ENCODE data around the gene MBD4. TPM values are rescaled to one million over a fixed set of nuclear protein-coding genes. Genes with fewer than 3 reads are reported as not detected.

The MBD4 gene
- total and polyA plus RNA-seq, 4 donors, result 16.7 to 49.8 (median 36.2) TPM

DNA sequence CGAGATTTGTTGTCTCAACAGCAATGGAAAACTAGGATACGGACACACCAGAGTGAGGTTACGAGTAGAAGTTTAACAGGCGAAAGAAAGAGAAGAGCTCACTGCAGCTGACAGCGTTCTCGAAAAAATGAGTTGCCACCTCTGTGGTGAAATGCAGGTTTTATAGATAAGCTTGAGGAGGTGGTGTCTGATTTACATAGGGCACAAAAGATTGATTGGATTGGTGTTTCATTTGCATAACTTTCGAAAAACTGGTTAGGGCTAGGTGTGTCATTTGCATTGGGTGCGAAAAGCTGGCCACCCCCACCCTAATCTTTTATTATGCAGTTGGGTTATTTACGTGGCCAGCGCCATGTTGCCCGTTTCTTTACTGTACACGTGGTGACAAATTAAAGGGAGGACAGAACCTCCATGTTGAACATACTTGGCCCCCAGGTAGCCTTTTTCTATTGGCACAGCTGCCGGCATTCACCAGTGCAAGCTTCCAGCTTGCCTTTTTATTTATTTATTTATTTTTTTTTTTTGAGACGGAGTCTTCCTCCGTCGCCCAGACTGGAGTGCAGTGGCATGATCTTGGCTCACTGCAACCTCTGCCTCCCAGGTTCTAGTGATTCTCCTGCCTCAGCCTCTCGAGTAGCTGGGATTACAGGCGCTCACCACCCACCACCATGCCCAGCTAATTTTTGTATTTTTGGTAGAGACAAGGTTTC is 8.6 kb upstream of the MBD4 start:
- peaks cover 2 to 17% (median 7%) of the 10 kb centered on the region in 4 donors for H3K36me3 ChIP-seq (ENCODE audit: control insufficient read depth in 4 of 4, insufficient read depth in 4 of 4, low read length in 4 of 4)
- no peak overlapping the region for H3K27ac ChIP-seq (ENCODE audit: low read depth in 1 of 2, low read length in 1 of 2)
- TF ChIP-seq, protein P1, sequence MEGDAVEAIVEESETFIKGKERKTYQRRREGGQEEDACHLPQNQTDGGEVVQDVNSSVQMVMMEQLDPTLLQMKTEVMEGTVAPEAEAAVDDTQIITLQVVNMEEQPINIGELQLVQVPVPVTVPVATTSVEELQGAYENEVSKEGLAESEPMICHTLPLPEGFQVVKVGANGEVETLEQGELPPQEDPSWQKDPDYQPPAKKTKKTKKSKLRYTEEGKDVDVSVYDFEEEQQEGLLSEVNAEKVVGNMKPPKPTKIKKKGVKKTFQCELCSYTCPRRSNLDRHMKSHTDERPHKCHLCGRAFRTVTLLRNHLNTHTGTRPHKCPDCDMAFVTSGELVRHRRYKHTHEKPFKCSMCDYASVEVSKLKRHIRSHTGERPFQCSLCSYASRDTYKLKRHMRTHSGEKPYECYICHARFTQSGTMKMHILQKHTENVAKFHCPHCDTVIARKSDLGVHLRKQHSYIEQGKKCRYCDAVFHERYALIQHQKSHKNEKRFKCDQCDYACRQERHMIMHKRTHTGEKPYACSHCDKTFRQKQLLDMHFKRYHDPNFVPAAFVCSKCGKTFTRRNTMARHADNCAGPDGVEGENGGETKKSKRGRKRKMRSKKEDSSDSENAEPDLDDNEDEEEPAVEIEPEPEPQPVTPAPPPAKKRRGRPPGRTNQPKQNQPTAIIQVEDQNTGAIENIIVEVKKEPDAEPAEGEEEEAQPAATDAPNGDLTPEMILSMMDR (IDR thresholded peaks at IDR 0.05; ENCODE audit: control extremely low read depth, extremely low read depth), result no peak
- no peaks in the 10 kb centered on the region for H3K9me3 ChIP-seq (ENCODE audit: control insufficient read depth in 4 of 4, insufficient read depth in 3 of 4, low read length in 3 of 4)
- no peak for ATAC-seq (ENCODE audit: insufficient read depth, low FRiP score)
- no peaks in the 10 kb centered on the region for H3K27me3 ChIP-seq (ENCODE audit: control insufficient read depth in 3 of 3, insufficient read depth in 3 of 3, low read length in 2 of 3)
- no peak overlapping the region for H3K9ac ChIP-seq (ENCODE audit: insufficient read depth in 1 of 2, low read length in 2 of 2)
- H3K4me3 ChIP-seq, result no peak overlapping the region
- DNase-seq, result no peak
- H3K4me1 ChIP-seq (ENCODE audit: control insufficient read depth in 5 of 5, insufficient read depth in 5 of 5, low read length in 5 of 5), result peaks cover 2 to 16% (median 5%) of the 10 kb centered on the region in 5 donors
- WGBS, 2 donors, result 93 to 95% methylated on average over 18 of the region's 18 CpGs

DNA sequence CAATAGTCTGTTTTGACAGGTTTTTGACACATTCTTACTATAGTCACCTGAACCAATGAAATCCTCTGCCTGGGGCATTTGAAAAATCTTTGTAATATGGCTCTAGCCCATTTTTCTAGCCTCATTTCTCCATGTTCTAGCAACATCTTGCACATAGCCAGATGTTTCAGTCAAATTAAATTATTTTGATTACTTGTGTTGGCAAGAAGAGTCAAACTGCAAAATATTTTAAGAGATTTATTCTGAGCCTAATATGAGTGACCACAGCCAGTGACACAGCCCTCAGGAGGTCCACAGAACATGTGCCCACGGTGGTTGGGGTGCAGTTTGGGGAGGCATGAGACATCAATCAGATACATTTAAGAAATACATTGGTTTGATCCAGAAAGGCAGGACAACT is 7.2 kb upstream of the MBD4 start:
- Histone ChIP-seq H3K27ac (ENCODE audit: low read depth in 1 of 2, low read length in 1 of 2) (no peak overlapping the region), H3K4me3 (no peak overlapping the region), H3K9me3 (ENCODE audit: control insufficient read depth in 4 of 4, insufficient read depth in 3 of 4, low read length in 3 of 4) (no peaks in the 10 kb centered on the region), H3K9ac (ENCODE audit: insufficient read depth in 1 of 2, low read length in 2 of 2) (no peak overlapping the region), H3K4me1 (ENCODE audit: control insufficient read depth in 5 of 5, insufficient read depth in 5 of 5, low read length in 5 of 5) (peaks cover 2 to 30% (median 14%) of the 10 kb centered on the region in 5 donors), H3K27me3 (ENCODE audit: control insufficient read depth in 3 of 3, insufficient read depth in 3 of 3, low read length in 2 of 3) (no peaks in the 10 kb centered on the region), H3K36me3 (ENCODE audit: control insufficient read depth in 4 of 4, insufficient read depth in 4 of 4, low read length in 4 of 4) (peaks cover 0 to 6% (median 1%) of the 10 kb centered on the region in 4 donors)
- DNase-seq, result no peak
- 70 to 93% methylated on average over 1 of the region's 1 CpG for WGBS, 2 donors
- ATAC-seq (ENCODE audit: insufficient read depth, low FRiP score), result no peak
- TF ChIP-seq, protein P1 (IDR thresholded peaks at IDR 0.05; ENCODE audit: control extremely low read depth, extremely low read depth), result no peak

DNA sequence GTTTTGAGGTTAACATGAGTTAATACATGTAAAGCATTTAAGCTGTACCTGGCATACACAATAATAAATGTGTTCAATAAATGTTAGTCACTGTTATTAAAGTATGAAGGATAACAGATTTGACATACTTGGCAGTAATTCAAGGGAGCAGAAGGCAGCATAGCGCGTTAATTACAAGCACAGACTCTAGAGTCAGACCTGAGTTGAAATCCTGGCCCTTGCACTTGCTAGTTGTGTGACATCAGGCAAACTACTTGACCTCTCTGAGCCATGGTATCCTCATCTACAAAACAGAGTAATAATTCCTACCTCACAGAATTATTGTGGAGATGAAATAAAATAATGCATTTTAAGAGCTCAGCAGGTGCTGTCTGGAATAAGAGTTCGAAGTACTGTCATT is 5.7 kb upstream of the MBD4 start:
- H3K4me3 ChIP-seq, result no peak overlapping the region
- WGBS, 2 donors, result 86 to 87% methylated on average over 3 of the region's 3 CpGs
- TF ChIP-seq, protein P1 (IDR thresholded peaks at IDR 0.05; ENCODE audit: control extremely low read depth, extremely low read depth), result no peak
- no peak overlapping the region for H3K9ac ChIP-seq (ENCODE audit: insufficient read depth in 1 of 2, low read length in 2 of 2)
- no peaks in the 10 kb centered on the region for H3K36me3 ChIP-seq (ENCODE audit: control insufficient read depth in 4 of 4, insufficient read depth in 4 of 4, low read length in 4 of 4)
- no peaks in the 10 kb centered on the region for H3K9me3 ChIP-seq (ENCODE audit: control insufficient read depth in 4 of 4, insufficient read depth in 3 of 4, low read length in 3 of 4)
- DNase-seq (no peak), ATAC-seq (ENCODE audit: insufficient read depth, low FRiP score) (no peak)
- H3K27me3 ChIP-seq (ENCODE audit: control insufficient read depth in 3 of 3, insufficient read depth in 3 of 3, low read length in 2 of 3), result no peaks in the 10 kb centered on the region
- no peak overlapping the region for H3K27ac ChIP-seq (ENCODE audit: low read depth in 1 of 2, low read length in 1 of 2)
- H3K4me1 ChIP-seq (ENCODE audit: control insufficient read depth in 5 of 5, insufficient read depth in 5 of 5, low read length in 5 of 5), result peaks cover 4 to 44% (median 18%) of the 10 kb centered on the region in 5 donors
